GM11168 (cell line): ENCODE results near the gene NDUFA5.
"Not testable (repeated sequence)": the region's sequence is repeated elsewhere in the genome, so short reads cannot be mapped to it uniquely, and the experiment has no call there.

ENCODE experiments used
- in situ Hi-C: fragments of 300-500 bp; cut with MboI; formaldehyde crosslinking; loops from one replicate; pipeline ENCODE4 v1.12.0; 2022; ENCODE audit warnings: low sequenced_read_pairs; ENCODE audit not compliant: unreplicated experiment

The NDUFA5 gene

GRCh38 chr7:123558289-123558874 lies 764 bp upstream of the NDUFA5 start:
- in situ Hi-C loops: no loop called here

GRCh38 chr7:123557016-123557397 lies 611 bp downstream of the NDUFA5 start:
- in situ Hi-C loops: no loop called here

DNA sequence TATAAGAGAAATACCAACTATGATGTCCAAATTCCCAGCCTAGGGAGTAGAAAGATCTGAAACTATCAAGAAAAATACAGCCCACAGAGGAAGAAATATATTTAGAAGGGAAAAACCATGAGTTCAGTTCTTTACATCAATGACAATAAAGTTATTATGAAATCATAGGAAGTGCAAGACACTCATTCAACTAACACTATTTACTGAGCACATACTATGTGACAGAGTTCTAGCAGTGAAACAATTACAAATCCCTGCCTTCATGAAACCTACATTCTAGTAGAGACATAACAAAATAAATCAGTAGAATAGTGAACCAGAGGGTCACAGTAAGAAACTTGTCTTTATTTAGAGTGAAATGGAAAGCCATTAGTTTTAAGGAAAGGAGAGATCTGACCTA lies 2.1 kb downstream of the NDUFA5 start:
- in situ Hi-C loops: no loop called here

DNA sequence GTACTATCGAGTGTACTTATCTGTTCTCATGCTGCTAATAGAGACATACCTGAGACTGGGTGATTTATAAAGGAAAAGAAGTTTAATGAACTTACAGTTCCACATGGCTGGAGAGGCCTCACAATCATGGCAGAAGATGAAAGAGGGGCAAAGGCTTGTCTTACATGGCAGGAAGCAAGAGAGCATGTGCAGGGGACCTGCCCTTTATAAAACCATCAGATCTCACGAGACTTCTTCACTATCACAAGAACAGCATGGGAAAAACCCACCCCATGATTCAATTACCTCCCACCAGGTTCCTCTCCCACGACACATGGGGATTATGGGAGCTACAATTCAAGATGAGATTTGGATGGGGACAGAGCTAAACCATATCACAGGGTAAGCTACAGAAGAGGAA lies 4.5 kb downstream of the NDUFA5 start:
- in situ Hi-C loops: no loop called here

DNA sequence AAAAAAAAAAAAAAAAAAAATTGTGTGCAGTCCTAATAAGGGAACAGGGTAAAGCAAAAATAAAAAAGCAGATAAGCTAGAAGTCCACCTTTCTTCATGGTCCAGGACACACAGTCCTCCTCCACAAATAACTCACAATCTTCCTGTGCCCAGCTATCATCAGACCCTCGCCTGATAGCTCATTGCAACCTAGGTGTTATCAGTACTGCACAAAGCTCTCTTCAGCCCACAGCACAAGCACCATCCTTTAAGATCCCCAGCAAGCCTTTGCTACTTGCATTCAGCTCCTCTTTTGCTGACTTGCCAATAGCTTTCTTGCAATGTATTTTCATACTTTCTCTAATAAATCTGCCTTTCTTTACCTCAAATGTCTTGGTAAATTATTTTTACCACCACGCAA lies 5.0 kb downstream of the NDUFA5 start:
- in situ Hi-C loops: no loop called here

DNA sequence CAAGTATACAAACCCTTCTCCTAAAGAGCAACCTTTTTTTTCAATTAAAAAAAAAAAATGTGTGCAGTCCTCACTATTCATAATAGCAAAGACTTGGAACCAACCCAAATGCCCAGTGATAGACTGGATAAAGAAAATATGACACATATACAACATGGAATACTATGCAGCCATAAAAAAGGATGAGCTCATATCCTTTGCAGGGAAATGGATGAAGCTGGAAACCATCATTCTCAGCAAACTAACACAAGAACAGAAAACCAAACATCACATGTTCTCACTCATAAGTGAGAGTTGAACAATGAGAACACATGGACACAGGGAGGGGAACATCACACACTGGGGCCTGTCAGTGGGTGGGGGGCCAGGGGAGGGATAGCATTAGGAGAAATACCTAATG lies 5.5 kb downstream of the NDUFA5 start:
- in situ Hi-C loops: not testable (repeated sequence)

DNA sequence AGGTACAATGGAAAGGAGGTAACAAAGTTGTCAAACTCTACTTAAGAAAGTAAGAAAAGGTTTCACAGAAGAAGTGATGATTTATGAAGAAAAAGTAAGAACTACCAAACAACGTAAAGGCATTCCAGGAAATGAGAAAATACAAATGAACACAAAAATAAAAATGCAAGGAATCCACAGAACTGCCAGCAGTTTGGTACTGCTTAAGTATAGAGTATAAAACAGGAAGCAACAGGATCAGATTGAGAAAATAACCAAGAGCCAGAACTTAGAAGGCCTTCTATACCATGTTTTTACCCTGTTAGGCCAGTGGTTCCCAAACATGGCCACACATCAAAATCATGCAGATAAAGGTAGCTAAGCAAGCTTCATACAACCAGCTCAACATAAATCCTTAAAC lies 9.2 kb downstream of the NDUFA5 start:
- in situ Hi-C loops: no loop called here

DNA sequence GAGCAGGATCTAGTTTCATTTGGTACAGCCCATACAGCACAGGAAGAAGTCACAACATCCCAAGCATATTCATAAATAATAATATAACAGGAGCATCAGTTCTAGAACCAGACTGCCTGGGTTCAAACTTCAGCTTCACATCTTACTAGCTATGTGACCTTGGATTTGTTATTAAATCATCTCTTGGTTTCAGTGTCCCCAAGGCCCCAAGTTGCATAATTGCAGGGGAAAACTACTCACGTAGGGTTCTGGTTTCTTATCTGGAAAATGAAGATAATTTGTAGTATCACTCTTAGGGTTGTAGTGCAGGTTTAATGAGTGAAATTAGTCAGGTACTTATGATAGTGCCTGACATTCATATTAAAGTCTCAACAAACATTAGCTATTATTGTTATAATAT lies 17.7 kb downstream of the NDUFA5 start:
- in situ Hi-C loops: no loop called here

- in situ Hi-C loops: no loop called here
These were observed 18.7 kb downstream of the NDUFA5 start for GRCh38 chr7:123538897-123539296.

- in situ Hi-C loops: no loop called here
These were observed 19.4 kb downstream of the NDUFA5 start for GRCh38 chr7:123538189-123538714.

DNA sequence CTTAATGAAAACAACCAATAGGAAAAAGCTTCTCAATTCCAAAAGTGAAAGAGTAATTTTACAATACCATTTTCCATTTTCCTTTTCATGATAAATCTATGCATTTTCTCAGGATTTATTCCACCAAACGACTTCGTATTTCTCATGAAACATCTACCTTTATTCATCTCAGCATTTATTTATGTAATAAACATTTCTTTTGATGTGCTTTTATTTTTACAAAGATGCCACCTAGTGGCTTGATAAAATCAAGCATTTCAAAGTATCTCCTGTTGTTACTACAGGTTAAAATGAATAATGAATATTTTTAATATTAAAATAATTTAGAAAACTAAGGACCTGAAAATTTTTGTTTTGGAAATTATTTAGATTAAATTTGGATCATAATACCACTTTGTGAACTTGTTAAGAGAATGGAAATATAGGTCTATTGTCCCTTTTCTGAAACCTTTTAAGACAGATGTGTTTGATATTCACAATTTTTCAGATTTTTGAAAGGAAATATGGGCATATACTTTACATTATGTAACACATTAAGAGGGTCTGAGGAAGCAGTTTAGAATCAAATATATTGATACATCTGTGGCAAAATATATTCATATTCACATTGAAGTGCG lies 20.5 kb downstream of the NDUFA5 start:
- in situ Hi-C loops: no loop called here

DNA sequence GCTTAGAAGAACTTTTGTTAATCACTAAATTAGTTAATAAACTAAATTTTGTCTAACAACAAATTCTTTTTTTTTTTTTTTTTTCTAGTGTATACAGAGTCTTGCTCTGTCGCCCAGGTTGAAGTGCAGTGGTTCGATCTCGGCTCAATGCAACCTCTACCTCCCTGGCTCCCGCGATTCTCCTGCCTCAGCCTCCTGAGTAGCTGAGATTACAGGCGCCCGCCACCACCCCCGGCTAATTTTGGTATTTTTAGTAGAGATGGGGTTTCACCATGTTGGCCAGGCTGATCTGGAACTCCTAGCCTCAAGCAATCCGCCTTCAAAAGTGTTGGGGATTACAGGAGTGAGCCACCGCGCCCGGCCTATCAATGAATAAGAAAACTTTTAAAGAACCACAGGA lies 22.1 kb downstream of the NDUFA5 start:
- in situ Hi-C loops: no loop called here

- in situ Hi-C loops: no loop called here
These were observed 23.0 kb downstream of the NDUFA5 start, which contains the start of gene IQUB for GRCh38 chr7:123534383-123535260. IQUB (minus strand) TSS chr7:123534595; CDS start chr7:123512340, 22,255 bp downstream.

GRCh38 chr7:123533929-123534382 lies 23.7 kb downstream of the NDUFA5 start:
- in situ Hi-C loops: no loop called here

GRCh38 chr7:123533553-123533917 lies 24.1 kb downstream of the NDUFA5 start:
- in situ Hi-C loops: no loop called here

- in situ Hi-C loops: not testable (repeated sequence)
These were observed 24.6 kb downstream of the NDUFA5 start for GRCh38 chr7:123532788-123533552.

DNA sequence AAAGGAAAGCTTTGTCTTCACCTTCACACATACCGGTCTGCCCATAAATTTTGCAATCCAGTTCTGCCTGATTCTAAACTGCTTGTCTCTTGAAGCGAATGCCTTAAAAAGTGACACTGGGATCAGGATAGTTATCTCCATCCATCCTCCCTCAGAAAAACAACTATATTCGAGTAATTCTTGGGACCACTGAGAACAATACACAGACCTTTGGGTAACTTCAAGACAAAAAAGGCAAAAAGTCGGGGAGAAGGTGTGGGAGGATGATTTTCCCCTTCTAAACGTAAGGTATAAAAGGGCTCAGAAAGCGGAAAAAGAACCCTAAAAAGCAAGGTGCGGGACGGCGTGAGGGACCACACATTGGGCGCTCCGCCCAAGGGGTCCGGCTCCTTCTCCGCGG lies 25.3 kb downstream of the NDUFA5 start:
- in situ Hi-C loops: not testable (repeated sequence)

GRCh38 chr7:123530035-123530591 lies 27.5 kb downstream of the NDUFA5 start:
- in situ Hi-C loops: not testable (repeated sequence)

DNA sequence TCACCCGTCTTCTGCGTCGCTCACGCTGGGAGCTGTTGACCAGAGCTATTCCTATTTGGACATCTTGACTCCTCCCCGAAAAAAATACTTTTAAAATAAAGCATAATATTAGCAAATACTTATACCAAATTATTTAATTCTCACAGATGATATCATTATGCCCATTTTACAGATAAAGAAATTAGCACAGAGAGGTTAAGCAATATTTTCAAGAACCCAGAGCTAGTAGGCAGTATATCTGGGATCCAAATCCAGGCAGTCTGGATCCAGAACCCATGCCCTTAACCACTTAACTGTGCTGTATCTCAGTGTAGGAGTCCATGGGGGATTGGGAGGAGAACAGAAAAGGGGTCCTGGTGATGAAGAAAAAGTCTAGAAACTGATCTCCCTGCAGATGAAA lies 29.4 kb downstream of the NDUFA5 start:
- in situ Hi-C loops: no loop called here

- in situ Hi-C loops: not testable (repeated sequence)
These were observed 29.8 kb downstream of the NDUFA5 start for GRCh38 chr7:123527712-123528225.
